Spleen (tissue), 11 donors: ENCODE data around the gene ERVFRD-1. TPM values are rescaled to one million over a fixed set of nuclear protein-coding genes. Genes with fewer than 3 reads are reported as not detected.

ENCODE experiments used
- DNase-seq: peaks from one replicate; pipeline ENCODE4 v3.0.0-alpha.2; 2020
- H3K27ac ChIP-seq, 8 donors: fragments of 200-600 bp; sonication (generic) in 7 of 8; 1 replicate in 4 of 8; 2 replicates in 4 of 8; pipeline versions ENCODE4 v1.5.0 to v1.8.0; 2016 to 2021; ENCODE audit warnings: inconsistent platforms in 4 of 8, mild to moderate bottlenecking in 4 of 8, moderate library complexity in 1 of 8
- H3K27me3 ChIP-seq, 7 donors: fragments of 200-600 bp; sonication (generic) in 6 of 7; replicated peaks in 1 of 7; 1 replicate in 4 of 7; 2 replicates in 3 of 7; pipeline versions ENCODE4 v1.5.0 to v1.8.0; 2016 to 2021; ENCODE audit warnings: inconsistent platforms in 3 of 7, mild to moderate bottlenecking in 1 of 7
- H3K36me3 ChIP-seq, 6 donors: fragments of 200-600 bp; sonication (generic) in 5 of 6; 1 replicate in 4 of 6; 2 replicates in 2 of 6; pipeline versions ENCODE4 v1.5.0 to v1.8.0; 2016 to 2021; ENCODE audit warnings: inconsistent platforms in 2 of 6
- H3K4me1 ChIP-seq, 6 donors: fragments of 200-600 bp; sonication (generic) in 5 of 6; 1 replicate in 3 of 6; 2 replicates in 3 of 6; pipeline versions ENCODE4 v1.5.0 to v1.8.0; 2016 to 2021; ENCODE audit warnings: inconsistent platforms in 3 of 6
- H3K4me3 ChIP-seq, 8 donors: fragments of 200-600 bp; sonication (generic) in 7 of 8; 1 replicate in 4 of 8; 2 replicates in 4 of 8; pipeline versions ENCODE4 v1.5.0 to v1.8.0; 2016 to 2021; ENCODE audit warnings: inconsistent platforms in 4 of 8, mild to moderate bottlenecking in 4 of 8, moderate library complexity in 2 of 8
- H3K9me3 ChIP-seq, 8 donors: fragments of 200-600 bp; sonication (generic) in 7 of 8; 1 replicate in 4 of 8; 2 replicates in 4 of 8; pipeline versions ENCODE4 v1.5.0 to v1.8.0; 2016 to 2021; ENCODE audit warnings: inconsistent platforms in 4 of 8
- CTCF ChIP-seq, 11 experiments: fragments of 200-600 bp in 7 of 11; fragments of 450-650 bp in 4 of 11; sonication (generic) in 4 of 11; IDR thresholded peaks in 8 of 11; conservative IDR thresholded peaks in 3 of 11; 1 replicate in 7 of 11; 2 replicates in 4 of 11; pipeline versions ENCODE4 v1.4.0 to v1.8.0; 2016 to 2021; ENCODE audit warnings: antibody characterized with exemption in 11 of 11, inconsistent platforms in 4 of 11, mild to moderate bottlenecking in 1 of 11
- POLR2A ChIP-seq, 3 donors: fragments of 450-650 bp; IDR thresholded peaks; one replicate each; pipeline ENCODE4 v1.5.1; 2017; ENCODE audit warnings: antibody characterized with exemption in 3 of 3, mild to moderate bottlenecking in 1 of 3
- POLR2AphosphoS5 ChIP-seq, 3 donors: sonication (generic); formaldehyde crosslinking; IDR thresholded peaks; one replicate each; pipeline ENCODE4 v1.5.1; 2017; ENCODE audit warnings: antibody characterized with exemption in 3 of 3
- WGBS, 5 donors: extraction: QIAGEN DNeasy Blood & Tissue Kit in 3 of 5; methylation state at CpG; one replicate each; pipeline versions ENCODE4 v1.1.5 to v1.1.7; 2013 to 2018; 5-methylcytosine and 5-hydroxymethylcytosine counted together
- intact Hi-C: fragments of 100-400 bp; cut with DNase I; formaldehyde crosslinking; loops from one replicate; pipeline ENCODE4 v1.15.0; 2023; ENCODE audit warnings: low total_unique reads
- polyA plus RNA-seq, 3 donors: library from polyadenylated mRNA; stranded (reverse); fragments of 200-250 nt; gene quantifications; one replicate each; pipeline ENCODE4 v1.2.1, GENCODE V29; 2013
- total RNA-seq, 7 donors: library from RNA; depleted of rRNA in 3 of 7; stranded (reverse); fragments of >200 nt in 3 of 7; fragmentation: NEBNext Ultra II Directional in 4 of 7; extraction: Animal tissue kit (Norgen Biotek cat#: 25700) in 4 of 7; gene quantifications; one replicate each; pipeline versions ENCODE4 v1.1.0 to v1.2.1, GENCODE V29; 2016 to 2021
- donor health status: healthy with polysubstance abuse.
- donor health status: DM: no; HTN: no; CAD: no; lungs with moderate emphysema.
- donor health status: DM: no; HTN: no; CAD: no.
- donor health status: Bipolar disorder and iron deficiency.
- donor health status: healthy.
- donor health status: DM: no; HTN: no; CAD: no.
- donor health status: DM: yes; HTN: yes; CAD: no.

ERVFRD-1 gene
- total and polyA plus RNA-seq, 10 donors = 0.17 to 0.28 TPM; not detected in 8

GRCh38 chr6:11113038-11113437 is 1.5 kb upstream of the ERVFRD-1 start:
- WGBS, 5 donors = 92 to 97% (median 93%) methylated on average over 4 of the region's 4 CpGs
- Histone ChIP-seq H3K36me3 (no peaks in the 10 kb centered on the region), H3K9me3 (no peaks in the 10 kb centered on the region), H3K27me3 (no peaks in the 10 kb centered on the region), H3K4me1 (peaks cover 0 to 29% (median 7%) of the 10 kb centered on the region in 6 donors), H3K27ac (no peak overlapping the region), H3K4me3 (no peak overlapping the region)
- no peak for DNase-seq
- TF ChIP-seq POLR2AphosphoS5 (IDR thresholded peaks at IDR 0.05) (no peak), CTCF (IDR thresholded peaks at IDR 0.05 in 8 of 11, conservative IDR thresholded peaks at IDR 0.05 in 3 of 11) (no peak), POLR2A (IDR thresholded peaks at IDR 0.05) (no peak)
- intact Hi-C loops = no loop called here

GRCh38 chr6:11111769-11112437 is 378 bp upstream of the ERVFRD-1 start:
- peak overlapping the region in 2 of 8 donors; percentile 0 to 39 for H3K4me3 ChIP-seq
- H3K27ac ChIP-seq = no peak overlapping the region
- 30 to 51% (median 44%) methylated on average over 9 of the region's 9 CpGs for WGBS, 5 donors
- intact Hi-C loops = no loop called here
- no peaks in the 10 kb centered on the region for H3K27me3 ChIP-seq
- H3K36me3 ChIP-seq = no peaks in the 10 kb centered on the region
- no peak for DNase-seq
- peaks cover 0 to 29% (median 7%) of the 10 kb centered on the region in 6 donors for H3K4me1 ChIP-seq
- TF ChIP-seq POLR2A (IDR thresholded peaks at IDR 0.05) = no peak
- no peak for TF ChIP-seq POLR2AphosphoS5 (IDR thresholded peaks at IDR 0.05)
- TF ChIP-seq CTCF (IDR thresholded peaks at IDR 0.05 in 8 of 11, conservative IDR thresholded peaks at IDR 0.05 in 3 of 11) = no peak
- H3K9me3 ChIP-seq = no peaks in the 10 kb centered on the region

DNA sequence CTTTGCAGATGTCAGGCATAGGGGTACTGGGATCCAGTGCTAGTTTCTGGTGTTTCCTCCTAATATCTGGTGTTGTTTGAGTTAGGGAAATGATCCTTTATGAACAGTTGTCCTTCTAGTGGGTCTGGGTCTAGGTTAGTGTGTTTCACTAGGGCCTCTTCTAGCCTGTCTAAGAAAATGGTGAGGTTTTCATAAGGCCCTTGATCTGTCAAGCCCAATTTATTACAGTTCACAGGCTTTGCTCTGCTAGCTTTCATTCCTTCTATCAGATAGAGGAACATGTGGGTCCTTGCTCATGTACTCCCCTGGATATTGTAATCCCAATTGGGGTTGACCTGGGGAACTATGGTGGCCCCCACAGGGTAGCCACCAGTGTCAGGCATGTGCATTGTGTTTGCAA is 2.8 kb downstream of the ERVFRD-1 start:
- H3K27me3 ChIP-seq = no peaks in the 10 kb centered on the region
- H3K36me3 ChIP-seq = no peaks in the 10 kb centered on the region
- peaks cover 0 to 18% (median 7%) of the 10 kb centered on the region in 6 donors for H3K4me1 ChIP-seq
- DNase-seq = no peak
- no peak overlapping the region for H3K4me3 ChIP-seq
- intact Hi-C loops = no loop called here
- no peak overlapping the region for H3K27ac ChIP-seq
- H3K9me3 ChIP-seq = no peaks in the 10 kb centered on the region
- no peak for TF ChIP-seq CTCF (IDR thresholded peaks at IDR 0.05 in 8 of 11, conservative IDR thresholded peaks at IDR 0.05 in 3 of 11)
- no peak for TF ChIP-seq POLR2A (IDR thresholded peaks at IDR 0.05)
- no peak for TF ChIP-seq POLR2AphosphoS5 (IDR thresholded peaks at IDR 0.05)

DNA sequence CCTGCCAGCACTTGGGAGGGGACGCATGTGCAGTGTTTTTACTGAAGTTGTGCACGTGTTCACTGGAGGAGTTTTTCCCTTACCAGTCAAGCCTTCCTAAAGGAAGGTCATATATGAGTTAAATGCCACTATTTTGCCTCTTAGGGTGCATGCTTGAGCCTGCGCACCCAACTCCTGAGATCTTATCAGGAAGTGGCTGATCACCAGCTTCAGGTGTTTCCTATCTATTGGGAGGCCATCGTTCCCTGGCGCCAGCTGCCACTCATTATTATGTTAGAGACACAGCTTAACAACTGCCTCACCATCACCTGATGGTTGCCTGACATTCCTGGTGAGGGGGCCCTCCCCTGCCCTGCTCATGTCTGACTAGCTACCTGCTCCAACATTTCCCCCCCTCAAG is 8.5 kb downstream of the ERVFRD-1 start:
- intact Hi-C loops = no loop called here
- DNase-seq = no peak
- no peak for TF ChIP-seq POLR2AphosphoS5 (IDR thresholded peaks at IDR 0.05)
- no peak for TF ChIP-seq CTCF (IDR thresholded peaks at IDR 0.05 in 8 of 11, conservative IDR thresholded peaks at IDR 0.05 in 3 of 11)
- TF ChIP-seq POLR2A (IDR thresholded peaks at IDR 0.05) = no peak

More for the DNA sequence above, 8.5 kb downstream of the ERVFRD-1 start:
- Histone ChIP-seq H3K4me3 (no peak overlapping the region), H3K27me3 (no peaks in the 10 kb centered on the region), H3K36me3 (peaks cover 0 to 4% (median 0%) of the 10 kb centered on the region in 6 donors), H3K9me3 (no peaks in the 10 kb centered on the region), H3K27ac (no peak overlapping the region), H3K4me1 (no peaks in the 10 kb centered on the region)
- WGBS, 5 donors = 55 to 80% (median 77%) methylated on average over 5 of the region's 5 CpGs
